Body of pancreas (tissue), 4 donors: ENCODE data around the gene UPF2. TPM values are rescaled to one million over a fixed set of nuclear protein-coding genes. Genes with fewer than 3 reads are reported as not detected.

Experiments
- ATAC-seq: fragments of 150-250 bp; one replicate; pipeline ENCODE4 v1.9.1; 2016
- DNase-seq, 4 donors: peaks; one replicate each; pipeline ENCODE4 v3.0.0-alpha.2; 2019
- H3K27ac ChIP-seq, 4 donors: fragments of 200-600 bp; sonication (generic); 1 replicate in 3 of 4; 2 replicates in 1 of 4; pipeline versions ENCODE4 v1.5.1 to v1.6.1; 2016 to 2019; ENCODE audit warnings: mild to moderate bottlenecking in 1 of 4, mixed read lengths in 1 of 4, moderate library complexity in 1 of 4
- H3K27me3 ChIP-seq, 2 donors: fragments of 200-600 bp; sonication (generic); one replicate each; pipeline ENCODE4 v1.6.0; 2016; ENCODE audit warnings: mild to moderate bottlenecking in 1 of 2
- H3K36me3 ChIP-seq, 2 donors: fragments of 200-600 bp; sonication (generic); replicated peaks in 1 of 2; 2 replicates each; pipeline ENCODE4 v1.5.1; 2016; ENCODE audit warnings: low read depth in 2 of 2; ENCODE audit not compliant: insufficient read depth in 1 of 2
- H3K4me1 ChIP-seq: fragments of 200-600 bp; sonication (generic); one replicate; pipeline ENCODE4 v1.6.0; 2016
- H3K4me3 ChIP-seq, 2 donors: fragments of 200-600 bp; sonication (generic); 1 replicate in 1 of 2; 2 replicates in 1 of 2; pipeline ENCODE4 v1.5.1; 2016 to 2019
- H3K9me3 ChIP-seq, 3 donors: fragments of 200-600 bp; sonication (generic); 1 replicate in 2 of 3; 2 replicates in 1 of 3; pipeline ENCODE4 v1.5.1; 2016
- CTCF ChIP-seq, 7 experiments: fragments of 450-650 bp in 4 of 7; fragments of 200-600 bp in 3 of 7; sonication (generic) in 3 of 7; IDR thresholded peaks; one replicate each; pipeline ENCODE4 v1.5.1; 2016 to 2019; ENCODE audit warnings: antibody characterized with exemption in 7 of 7
- POLR2A ChIP-seq, 3 donors: fragments of 450-650 bp; IDR thresholded peaks; one replicate each; pipeline ENCODE4 v1.6.1; 2016; ENCODE audit warnings: antibody characterized with exemption in 3 of 3, mild to moderate bottlenecking in 2 of 3
- WGBS, 2 donors: methylation state at CpG; one replicate each; pipeline ENCODE4 v1.1.5; 2017; 5-methylcytosine and 5-hydroxymethylcytosine counted together
- intact Hi-C: fragments of 100-400 bp; cut with DNase I; formaldehyde crosslinking; loops from one replicate; pipeline ENCODE4 v1.15.1; 2023
- total RNA-seq, 2 donors: library from RNA; depleted of rRNA; stranded (reverse); fragments of >200 nt; gene quantifications; one replicate each; pipeline ENCODE4 v1.1.0, GENCODE V29; 2016

UPF2 gene
- total RNA-seq, 2 donors from 2014 or later, result 11.2 to 16.9 TPM

GRCh38 chr10:11959966-11960365 is 82.6 kb downstream of the UPF2 start:
- WGBS, 2 donors, result 92 to 93% methylated on average over 4 of the region's 4 CpGs
- Histone ChIP-seq H3K27ac (no peak overlapping the region), H3K36me3 (peaks cover 0 to 27% of the 10 kb centered on the region in 2 donors), H3K4me3 (no peak overlapping the region), H3K4me1 (no peaks in the 10 kb centered on the region), H3K27me3 (no peaks in the 10 kb centered on the region), H3K9me3 (no peaks in the 10 kb centered on the region)
- DNase-seq, result no peak
- TF ChIP-seq POLR2A (IDR thresholded peaks at IDR 0.05) (no peak), CTCF (IDR thresholded peaks at IDR 0.05) (no peak)
- ATAC-seq, result no peak
- intact Hi-C loops, result no loop called here

GRCh38 chr10:11958956-11959355 is 83.7 kb downstream of the UPF2 start:
- no peak overlapping the region for H3K27ac ChIP-seq
- WGBS, 2 donors, result 55 to 58% methylated on average over 7 of the region's 7 CpGs

GRCh38 chr10:11951695-11952094 is 90.9 kb downstream of the UPF2 start:
- no peaks in the 10 kb centered on the region for H3K4me1 ChIP-seq
- intact Hi-C loops, result no loop called here
- no peak for DNase-seq
- H3K9me3 ChIP-seq, result no peaks in the 10 kb centered on the region
- no peak overlapping the region for H3K27ac ChIP-seq
- TF ChIP-seq POLR2A (IDR thresholded peaks at IDR 0.05) (no peak), CTCF (IDR thresholded peaks at IDR 0.05) (no peak)
- 96% methylated on average over 5 of the region's 5 CpGs for WGBS, 2 donors
- no peak overlapping the region for H3K4me3 ChIP-seq
- ATAC-seq, result no peak
- H3K27me3 ChIP-seq, result no peaks in the 10 kb centered on the region
- peaks cover 0 to 8% of the 10 kb centered on the region in 2 donors for H3K36me3 ChIP-seq

More at GRCh38 chr10:11958956-11959355, 83.7 kb downstream of the UPF2 start:
- Histone ChIP-seq H3K27me3 (no peaks in the 10 kb centered on the region), H3K4me1 (no peaks in the 10 kb centered on the region), H3K36me3 (peaks cover 0 to 24% of the 10 kb centered on the region in 2 donors), H3K4me3 (no peak overlapping the region), H3K9me3 (no peaks in the 10 kb centered on the region)
- intact Hi-C loops, result no loop called here
- DNase-seq (no peak), ATAC-seq (no peak)
- TF ChIP-seq CTCF (IDR thresholded peaks at IDR 0.05), result no peak
- no peak for TF ChIP-seq POLR2A (IDR thresholded peaks at IDR 0.05)

- WGBS, 2 donors, result 74 to 79% methylated on average over 9 of the region's 9 CpGs
- H3K4me1 ChIP-seq, result no peaks in the 10 kb centered on the region
- H3K36me3 ChIP-seq, result peaks cover 0 to 10% of the 10 kb centered on the region in 2 donors
- no peaks in the 10 kb centered on the region for H3K9me3 ChIP-seq
- no peak overlapping the region for H3K27ac ChIP-seq
- ATAC-seq (no peak), DNase-seq (no peak)
- no peak overlapping the region for H3K4me3 ChIP-seq
- no peaks in the 10 kb centered on the region for H3K27me3 ChIP-seq
- no peak for TF ChIP-seq POLR2A (IDR thresholded peaks at IDR 0.05)
- intact Hi-C loops, result no loop called here
Measured at GRCh38 chr10:11950325-11951018, 92.1 kb downstream of the UPF2 start.

GRCh38 chr10:11949152-11949551 is 93.5 kb downstream of the UPF2 start:
- no peak overlapping the region for H3K27ac ChIP-seq
- H3K27me3 ChIP-seq, result no peaks in the 10 kb centered on the region
- ATAC-seq, result no peak
- TF ChIP-seq POLR2A (IDR thresholded peaks at IDR 0.05) (no peak), CTCF (IDR thresholded peaks at IDR 0.05) (no peak)
- no peaks in the 10 kb centered on the region for H3K4me1 ChIP-seq
- DNase-seq, result no peak
- H3K4me3 ChIP-seq, result no peak overlapping the region
- intact Hi-C loops, result no loop called here
- H3K9me3 ChIP-seq, result no peaks in the 10 kb centered on the region
- H3K36me3 ChIP-seq, result peaks cover 0 to 7% of the 10 kb centered on the region in 2 donors
- 80 to 90% methylated on average over 2 of the region's 2 CpGs for WGBS, 2 donors
